ENCODE data around the gene FOCAD.

FOCAD gene

GRCh38 chr9:21031091-21031807 lies 347.2 kb downstream of the FOCAD start, which contains the start of gene HACD4:
Gene HACD4, minus strand, starts transcription at chr9:21031640. Its CDS starts 50 bp downstream, at chr9:21031590.
- DNase-seq: no peak

DNA sequence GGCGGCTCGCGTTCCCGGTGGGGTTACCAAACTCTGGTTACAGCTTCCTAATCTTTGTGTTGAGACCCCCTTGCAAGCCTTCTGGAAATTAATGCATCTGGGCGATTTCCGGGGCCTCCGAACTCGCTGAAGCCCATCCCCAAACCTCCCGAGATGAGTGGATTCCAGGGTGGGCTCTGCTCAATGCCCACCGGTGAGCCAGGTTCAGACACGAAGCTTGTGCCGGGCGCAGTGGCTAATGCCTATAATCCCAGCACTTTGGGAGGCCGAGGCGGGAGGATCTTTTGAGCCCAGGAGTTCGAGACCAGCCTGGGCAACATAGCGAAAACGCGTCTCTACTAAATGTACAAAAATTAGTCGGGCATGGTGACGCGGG lies 347.7 kb downstream of the FOCAD start:
- no peak for DNase-seq

DNA sequence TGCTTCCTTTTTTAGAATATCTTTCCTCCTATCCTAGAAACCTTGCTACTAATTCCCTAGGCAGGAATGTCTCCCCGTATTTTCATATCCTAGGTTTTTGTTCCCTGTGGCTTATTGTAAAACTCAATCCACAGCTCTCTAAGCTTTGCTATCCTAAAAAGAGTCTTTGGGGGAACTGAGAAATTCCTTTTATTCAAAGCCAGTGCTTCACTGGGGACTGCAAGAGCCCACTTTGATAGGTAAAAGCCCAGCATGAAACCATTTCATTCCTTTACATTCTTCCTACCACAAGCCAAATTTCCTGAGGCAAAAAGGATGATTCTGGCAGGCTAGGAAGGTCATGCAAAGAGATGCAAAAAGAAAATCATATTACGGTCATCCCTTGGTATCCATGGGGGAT lies 353.2 kb downstream of the FOCAD start:
- DNase-seq: no peak

DNA sequence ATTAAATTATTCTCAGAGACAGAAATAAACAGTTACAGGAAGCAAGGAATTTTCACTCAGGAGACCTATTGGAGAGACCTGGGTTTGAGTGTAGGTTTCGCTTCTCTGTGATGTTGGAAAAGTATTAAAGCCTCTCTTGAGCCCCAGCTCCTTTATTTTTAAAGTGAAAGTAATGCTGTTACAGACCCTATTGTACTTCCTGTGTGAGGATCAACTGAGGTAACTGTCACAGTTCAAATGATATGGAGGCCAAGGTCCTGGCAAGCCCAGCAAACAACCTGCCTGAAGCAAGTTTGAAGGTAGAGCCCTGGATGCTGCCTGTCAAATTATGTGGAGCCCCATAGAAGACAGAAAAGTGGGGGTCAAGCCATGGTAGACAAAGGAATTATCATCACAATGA lies 355.2 kb downstream of the FOCAD start:
- no peak for DNase-seq

- no peak for DNase-seq
Measured at GRCh38 chr9:21042466-21042865, 358.4 kb downstream of the FOCAD start.

DNA sequence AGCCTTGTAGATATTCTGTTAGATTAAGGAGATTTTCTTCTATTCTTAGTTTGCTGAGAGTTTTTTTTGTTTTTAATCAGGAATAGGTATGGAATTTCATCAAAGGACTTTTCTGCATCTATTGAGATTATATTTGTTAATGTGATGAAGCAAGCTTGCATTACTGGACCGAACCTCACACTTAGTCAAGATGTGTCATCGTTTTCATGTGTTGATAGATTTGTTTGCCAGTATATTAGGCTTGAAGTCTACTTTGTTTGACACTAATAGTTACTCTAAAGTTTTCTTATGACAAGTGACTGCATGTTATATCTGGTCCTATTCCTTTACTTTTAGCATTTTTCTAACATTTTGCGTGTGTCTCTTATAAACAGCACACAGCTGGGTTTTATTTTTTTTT lies 359.8 kb downstream of the FOCAD start:
- no peak for DNase-seq
